GM19463 (cell line): ENCODE results near the gene SEC14L5.

Experiments used
- ATAC-seq: cut with Tn5 transposase; IDR thresholded peaks from one replicate; pipeline ENCODE4 v1.9.1; 2021; ENCODE audit warnings: mild to moderate bottlenecking, moderate library complexity; ENCODE audit not compliant: unreplicated experiment

Gene SEC14L5

DNA sequence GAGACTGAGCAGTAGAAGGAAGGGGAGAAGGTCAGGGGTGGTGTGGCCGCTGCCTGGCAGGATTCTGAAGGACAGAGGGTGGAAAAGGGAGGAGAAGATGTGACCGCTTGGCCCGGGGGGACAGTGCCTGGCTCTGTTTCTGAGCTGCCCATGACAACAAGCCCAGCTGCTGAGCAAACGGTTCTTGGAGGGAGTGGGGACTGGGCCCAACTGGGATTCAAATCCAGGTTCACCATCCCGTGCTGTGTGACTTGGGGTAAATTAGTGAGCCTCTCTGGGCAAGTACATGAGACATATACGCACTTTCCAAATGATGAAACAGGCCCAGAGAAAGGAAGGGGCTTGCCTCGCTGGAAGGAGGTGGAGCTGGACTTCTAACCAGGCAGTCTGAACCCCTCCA, 23.3 kb downstream of the SEC14L5 start:
- no peak for ATAC-seq

DNA sequence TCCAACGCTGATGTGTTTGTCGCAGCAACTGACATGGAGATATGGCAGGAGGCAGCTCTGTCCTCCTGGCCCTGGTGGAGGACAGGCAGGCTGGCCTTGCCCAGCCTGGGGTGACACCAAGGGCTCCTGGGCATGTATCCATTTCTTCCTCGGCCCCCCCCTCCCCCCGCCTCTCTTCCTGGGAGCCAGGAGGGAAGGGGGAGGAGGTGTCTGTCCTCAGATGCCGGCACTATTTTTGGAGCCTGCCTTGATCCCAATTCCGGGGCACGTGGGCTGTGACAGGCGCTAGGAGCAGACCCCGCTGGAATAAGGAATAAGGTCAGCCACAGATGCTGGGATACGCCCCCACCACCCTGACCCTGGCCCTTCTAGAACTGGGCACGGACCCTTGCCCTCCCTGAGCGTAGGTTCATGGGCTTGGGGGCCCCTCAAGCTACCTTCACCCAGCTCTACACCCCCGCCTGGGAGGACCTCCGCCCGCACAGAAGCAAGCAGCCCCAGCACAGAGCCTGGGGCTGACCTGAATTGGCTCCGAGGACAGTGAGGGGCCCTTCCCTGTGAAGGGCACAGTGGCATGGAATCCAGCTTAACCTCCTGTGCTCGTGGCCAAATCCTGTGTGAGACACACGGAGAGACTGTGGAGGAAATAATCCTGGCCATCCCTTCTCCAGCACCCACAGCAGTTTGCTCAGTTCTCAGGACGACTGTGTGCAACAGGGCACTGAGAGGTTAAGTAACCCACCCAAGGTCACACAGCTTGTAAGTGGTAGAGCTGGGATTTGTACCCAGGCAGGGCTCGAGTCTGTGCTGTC, 24.1 kb downstream of the SEC14L5 start:
- ATAC-seq = no peak

DNA sequence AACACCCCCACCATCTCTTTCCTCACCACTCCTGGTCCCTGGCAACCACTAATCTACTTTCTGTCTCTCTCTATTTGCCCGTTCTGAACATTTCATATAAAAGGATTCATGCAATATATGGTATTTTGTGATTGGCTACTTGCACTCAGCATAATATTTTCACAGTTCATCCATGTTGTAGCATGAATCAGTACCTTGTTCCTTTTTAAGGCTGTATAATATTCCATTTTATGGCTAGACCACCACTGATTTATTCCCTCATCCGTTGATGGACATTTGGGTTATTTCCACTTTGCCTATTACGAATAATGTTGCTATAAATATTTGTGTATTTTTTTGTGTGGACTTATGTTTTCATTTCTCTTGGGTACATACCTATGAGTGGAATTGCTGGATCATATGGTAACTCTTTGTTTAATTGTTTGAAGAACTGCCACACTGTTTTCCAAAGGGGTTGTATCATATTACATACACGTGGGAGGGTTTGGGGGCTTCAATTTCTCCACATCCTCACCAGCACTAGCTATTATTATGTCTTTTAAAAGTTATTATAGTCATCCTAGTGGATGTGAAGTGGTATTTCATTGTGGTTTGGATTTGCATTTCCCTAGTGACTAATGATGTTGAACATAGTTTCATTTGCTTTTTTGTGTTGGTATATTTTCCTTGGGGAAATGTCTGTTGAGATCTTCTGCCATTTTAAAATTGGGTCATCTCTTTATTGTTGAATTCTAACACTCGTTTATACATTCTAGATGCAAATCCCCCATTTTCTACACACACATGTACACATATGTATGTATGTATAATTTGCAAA, 26.3 kb downstream of the SEC14L5 start:
- no peak for ATAC-seq

DNA sequence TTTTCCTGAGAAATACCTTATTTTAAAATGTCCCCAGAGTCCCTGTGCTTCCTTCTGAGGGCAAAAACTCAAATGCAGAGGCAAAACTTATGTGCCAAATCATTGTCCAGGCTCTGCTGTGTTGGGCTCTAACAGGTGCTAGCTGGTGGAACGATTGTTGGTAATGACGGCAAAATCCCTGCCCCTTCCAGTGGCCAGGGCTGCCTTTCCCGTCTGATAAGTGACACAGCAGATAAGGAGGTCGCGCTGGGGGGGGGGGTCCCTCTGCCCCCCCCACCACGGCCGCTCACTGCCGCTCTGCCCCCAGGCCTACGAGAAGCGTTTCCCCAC, 29.1 kb downstream of the SEC14L5 start:
- ATAC-seq = no peak

DNA sequence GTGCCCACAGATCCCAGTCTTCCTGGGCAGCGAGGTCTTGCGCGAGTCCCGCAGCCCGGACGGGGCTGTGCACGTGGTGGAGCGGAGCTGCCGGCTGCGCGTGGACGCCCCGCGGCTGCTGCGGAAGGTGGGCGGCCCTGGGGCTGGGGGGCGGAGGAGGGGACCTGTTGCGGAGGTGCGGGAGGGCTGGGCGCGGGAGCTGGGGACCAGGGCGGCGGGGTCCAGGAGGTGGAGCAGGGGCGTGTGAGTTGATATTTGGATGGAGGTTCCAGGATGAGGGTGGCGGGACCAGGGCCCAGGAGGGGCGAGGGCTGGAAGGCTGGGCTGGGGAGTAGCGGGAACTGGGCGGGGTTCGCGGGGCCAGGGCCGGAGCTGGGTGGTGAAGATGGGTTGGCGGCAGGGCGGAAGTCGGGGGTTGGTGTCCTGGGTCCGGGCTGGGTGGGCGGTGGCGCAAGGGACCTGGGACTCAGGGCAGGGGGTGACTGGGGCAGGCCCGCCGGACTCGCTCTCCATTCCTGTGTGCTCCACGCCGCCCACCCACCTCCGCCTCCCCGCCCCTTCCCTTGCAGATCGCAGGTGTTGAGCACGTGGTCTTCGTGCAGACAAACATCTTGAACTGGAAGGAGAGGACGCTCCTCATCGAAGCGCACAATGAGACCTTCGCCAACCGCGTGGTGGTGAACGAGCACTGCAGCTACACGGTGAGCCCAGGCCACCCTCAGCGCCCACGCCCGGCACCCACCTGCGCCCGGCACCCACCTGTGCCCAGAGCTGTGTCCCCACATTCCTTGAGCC, 29.6 kb downstream of the SEC14L5 start:
- ATAC-seq = no peak

DNA sequence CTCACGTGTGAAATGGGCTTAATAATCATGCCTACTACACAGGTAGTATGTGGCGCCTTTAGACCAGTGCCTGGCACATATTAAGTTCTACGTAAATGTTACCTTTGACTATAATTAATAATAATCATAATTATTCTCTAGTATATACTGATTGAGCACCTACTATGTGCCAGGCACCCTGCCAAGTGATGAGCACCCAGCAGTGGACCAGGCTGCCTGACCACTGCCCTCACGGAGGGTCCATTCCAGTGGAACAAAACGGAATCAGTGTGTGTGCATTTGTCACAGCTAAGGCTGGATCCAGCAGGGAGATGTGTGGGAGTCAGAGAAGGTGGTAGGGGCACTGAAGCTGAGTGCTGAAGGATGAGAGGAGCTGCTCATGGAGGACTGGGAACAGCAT, 30.5 kb downstream of the SEC14L5 start:
- ATAC-seq = no peak

DNA sequence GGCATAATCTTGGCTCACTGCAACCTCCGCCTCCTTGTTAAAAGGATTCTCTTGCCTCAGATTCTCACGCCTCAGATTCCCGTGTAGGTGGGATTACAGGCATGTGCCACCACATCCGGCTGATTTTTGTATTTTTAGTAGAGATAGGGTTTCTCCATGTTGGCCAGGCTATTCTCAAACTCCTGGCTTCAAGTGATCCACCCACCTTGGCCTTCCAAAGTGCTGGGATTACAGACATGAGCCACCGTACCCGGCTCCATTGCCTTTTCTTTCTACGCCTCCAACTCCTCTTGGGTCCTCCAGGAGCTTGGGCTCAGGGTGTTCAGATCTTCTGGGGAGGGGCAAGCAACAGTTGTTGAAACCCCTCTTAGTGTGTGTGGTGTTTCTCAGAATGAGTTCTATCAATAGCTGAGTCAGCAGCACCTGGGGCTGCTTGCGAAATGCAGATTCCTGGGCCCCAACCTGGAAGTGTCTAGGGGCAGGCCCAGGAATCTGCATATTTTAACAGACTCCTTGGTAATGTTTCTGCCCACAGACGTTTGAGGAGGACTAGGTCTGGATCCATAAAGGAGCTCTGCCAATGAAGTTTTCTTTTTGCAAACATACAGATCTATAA, 31.4 kb downstream of the SEC14L5 start:
- no peak for ATAC-seq

DNA sequence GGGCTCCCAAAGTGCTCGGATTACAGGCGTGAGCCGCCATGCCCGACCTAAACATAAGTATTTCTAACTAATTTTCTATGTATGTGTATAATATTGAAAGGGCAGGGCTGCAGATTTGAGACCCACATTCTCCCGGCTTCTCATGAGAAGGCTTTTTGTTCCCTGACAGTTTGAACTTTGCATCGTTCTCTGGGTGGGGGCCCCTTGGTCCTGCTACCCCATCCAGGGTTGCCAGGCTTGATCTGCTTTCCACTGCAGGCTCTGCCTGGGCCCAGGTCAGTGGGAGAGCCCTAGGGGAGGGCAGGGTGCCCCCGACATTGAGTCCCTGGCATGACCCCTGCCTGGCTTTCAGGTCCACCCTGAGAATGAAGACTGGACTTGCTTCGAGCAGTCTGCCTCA, 32.3 kb downstream of the SEC14L5 start:
- no peak for ATAC-seq

DNA sequence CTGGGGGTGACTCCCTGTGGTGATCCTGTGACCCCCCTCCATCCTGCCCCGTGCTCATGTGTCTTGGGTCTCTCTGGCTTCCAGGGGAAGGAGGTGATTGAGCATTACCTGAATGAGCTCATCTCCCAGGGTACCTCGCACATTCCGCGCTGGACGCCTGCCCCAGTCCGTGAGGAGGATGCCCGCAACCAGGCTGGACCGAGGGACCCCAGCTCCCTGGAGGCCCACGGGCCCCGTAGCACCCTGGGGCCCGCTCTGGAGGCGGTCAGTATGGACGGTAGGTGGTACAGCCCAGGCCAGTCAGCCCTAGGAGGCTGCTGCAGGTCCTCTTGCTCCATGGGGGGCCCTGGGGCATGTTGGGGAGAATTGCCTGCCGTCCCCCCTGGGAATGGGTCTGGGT, 33.6 kb downstream of the SEC14L5 start:
- no peak for ATAC-seq

DNA sequence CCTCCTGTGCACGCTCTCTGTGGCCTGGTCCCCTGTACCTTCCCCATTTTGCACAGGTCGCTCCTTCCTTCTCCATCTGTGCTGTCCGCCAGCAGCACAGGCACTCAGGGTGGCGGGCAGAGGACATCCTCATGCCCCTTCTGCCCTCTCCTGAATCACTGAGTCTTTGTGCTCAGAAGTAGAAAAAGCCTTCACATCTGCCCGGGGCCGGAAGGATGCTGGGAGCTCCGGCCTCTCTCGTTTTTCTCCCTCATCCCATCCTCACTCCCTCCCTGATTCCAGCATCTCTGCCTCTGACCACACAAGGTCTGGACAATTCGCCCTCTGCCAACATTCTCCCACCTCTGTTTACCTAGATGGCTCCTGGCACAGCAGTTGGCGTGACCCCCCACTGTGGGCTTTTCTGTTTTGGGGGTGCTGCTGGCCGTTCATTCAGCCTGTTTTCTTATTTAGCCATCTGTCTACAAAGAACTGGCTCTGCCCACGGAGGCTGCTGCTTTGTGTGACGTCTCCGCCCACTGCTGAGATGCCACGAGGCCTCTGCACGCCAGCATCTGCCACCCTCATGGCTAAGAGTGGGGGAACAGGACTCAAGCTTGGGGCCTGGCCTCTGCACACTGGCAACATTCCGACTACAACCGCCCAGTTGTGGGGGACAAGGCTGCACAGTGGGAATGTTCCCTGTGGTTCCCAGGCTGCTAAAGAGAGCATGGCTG, 36.7 kb downstream of the SEC14L5 start:
- no peak for ATAC-seq

DNA sequence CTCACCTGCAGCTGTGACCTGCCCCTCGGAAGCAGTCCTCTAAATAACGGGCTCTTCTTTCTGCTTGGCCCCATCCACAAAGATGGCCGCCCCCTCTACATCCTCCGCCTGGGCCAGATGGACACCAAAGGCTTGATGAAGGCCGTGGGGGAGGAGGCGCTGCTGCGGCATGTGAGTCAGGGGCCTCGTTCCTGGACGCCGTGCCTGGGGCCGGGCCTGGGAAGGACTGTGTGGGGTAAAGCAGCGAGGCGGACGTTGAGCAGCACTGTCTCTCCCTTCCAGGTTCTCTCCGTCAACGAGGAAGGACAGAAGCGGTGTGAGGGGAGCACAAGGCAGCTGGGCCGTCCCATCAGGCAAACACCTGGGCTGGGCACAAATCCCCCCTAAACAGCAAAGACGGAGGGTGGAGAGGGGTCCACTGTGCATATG, 42.5 kb downstream of the SEC14L5 start:
- ATAC-seq = no peak

DNA sequence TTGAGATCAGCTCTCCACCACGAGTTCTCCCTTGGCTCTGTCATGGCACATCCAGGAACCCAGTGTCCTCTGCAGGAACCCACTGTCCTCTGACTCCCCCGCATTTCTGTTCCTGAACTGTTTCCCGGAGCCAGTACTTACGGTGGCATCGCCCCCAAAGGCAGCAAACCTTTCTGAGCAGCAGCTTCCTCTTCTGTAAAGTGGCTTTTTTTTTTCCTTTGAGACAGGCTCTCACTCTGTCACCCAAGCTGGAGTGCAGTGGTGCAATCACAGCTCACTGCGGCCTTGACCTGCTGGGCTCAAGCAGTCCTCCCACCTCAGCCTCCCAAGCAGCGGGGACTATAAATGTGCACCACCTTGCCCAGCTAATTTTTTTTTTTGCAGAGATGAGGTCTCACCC, 43.4 kb downstream of the SEC14L5 start:
- ATAC-seq = no peak

DNA sequence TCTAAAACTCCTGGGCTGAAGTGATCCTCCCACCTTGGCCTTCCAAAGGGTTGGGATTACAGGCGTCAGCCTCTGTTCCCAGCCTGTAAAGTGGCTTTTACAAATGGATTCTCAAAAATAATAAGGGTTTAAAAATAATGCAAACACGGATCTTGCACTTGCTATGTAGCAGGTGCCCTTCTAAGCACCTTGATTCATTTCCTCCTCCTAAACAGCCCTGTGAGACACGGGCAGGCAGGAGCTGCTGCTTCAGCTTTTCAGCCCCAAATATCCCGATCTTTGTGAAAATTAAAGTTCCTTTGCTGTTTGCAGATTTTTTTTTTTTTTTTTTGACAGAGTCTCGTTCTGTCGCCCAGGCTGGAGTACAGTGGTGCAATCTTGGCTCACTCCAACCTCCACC, 43.9 kb downstream of the SEC14L5 start:
- no peak for ATAC-seq

DNA sequence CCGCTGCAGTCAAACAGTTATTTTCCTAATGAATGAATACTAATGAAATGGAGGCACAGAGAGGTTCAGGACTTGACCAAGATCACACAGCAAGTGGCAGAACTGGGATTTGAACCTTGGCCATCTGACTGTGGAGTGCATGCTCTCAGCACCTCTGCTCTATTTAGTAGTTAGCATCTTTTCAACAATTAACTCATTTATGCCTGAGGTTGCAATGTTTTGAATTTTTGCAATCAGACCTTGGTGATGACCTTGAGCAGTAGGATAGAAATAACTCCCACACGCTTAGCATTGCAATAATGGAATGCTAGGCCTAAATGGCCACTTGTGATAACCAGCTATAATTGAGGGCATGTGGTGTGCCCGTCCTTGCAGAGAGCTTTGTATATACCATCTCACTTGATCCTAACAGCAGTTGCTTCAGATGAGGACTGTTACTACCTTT, 44.6 kb downstream of the SEC14L5 start:
- no peak for ATAC-seq

DNA sequence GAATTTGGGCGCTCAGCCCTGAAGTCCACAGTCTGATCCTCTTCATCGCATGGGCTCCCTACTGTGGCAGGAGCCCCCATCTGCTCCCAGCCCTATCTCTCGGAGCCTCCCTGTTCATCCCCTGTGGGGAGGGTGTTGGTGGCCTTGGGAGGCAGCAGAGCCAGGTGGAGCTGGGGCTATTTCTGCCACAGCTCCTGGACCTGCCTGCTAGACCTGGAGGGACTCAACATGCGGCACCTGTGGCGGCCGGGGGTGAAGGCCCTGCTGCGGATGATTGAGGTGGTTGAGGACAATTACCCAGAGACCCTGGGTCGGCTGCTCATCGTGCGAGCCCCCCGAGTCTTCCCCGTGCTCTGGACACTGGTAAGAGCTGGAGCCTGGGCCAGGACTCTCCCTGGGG, 45.1 kb downstream of the SEC14L5 start:
- ATAC-seq = no peak

DNA sequence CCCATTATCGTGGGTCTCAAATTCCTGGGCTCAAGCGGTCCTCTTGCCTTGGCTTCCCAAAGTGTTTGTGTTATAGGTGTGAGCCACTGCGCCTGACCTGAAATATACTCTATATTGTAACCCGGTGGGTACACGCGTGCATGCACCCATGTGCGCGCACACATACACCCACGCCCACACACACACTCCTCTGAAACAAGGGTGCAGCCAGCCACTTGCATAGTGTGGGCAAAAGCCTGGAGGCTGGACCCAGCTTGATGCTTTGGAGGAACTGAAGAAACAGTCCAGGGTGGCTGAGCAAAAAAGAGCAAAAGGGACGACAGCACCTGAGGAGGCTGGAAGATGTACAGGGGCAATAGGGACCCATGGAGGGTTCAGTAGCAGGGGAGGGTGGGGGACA, 45.7 kb downstream of the SEC14L5 start:
- ATAC-seq = no peak

DNA sequence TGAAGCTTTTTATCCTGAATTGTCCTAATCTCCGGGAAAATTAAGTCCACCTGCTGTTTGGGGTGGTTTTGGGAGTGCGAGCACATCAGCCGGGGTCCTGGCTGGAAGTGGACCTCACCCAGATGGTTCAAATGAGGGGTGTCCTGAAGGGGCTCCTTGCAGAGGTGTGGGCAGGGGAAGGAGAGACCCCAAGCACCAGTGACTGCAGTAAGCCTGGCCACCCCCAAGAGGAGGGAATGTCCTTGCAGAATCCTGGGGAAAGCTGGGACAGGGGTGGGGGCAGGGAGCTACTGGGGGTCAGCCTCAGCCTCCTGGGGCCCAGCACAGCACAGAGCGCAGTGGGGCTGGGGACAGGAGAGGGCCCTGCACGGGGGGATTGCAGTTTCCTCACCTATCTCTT, 46.2 kb downstream of the SEC14L5 start:
- no peak for ATAC-seq

DNA sequence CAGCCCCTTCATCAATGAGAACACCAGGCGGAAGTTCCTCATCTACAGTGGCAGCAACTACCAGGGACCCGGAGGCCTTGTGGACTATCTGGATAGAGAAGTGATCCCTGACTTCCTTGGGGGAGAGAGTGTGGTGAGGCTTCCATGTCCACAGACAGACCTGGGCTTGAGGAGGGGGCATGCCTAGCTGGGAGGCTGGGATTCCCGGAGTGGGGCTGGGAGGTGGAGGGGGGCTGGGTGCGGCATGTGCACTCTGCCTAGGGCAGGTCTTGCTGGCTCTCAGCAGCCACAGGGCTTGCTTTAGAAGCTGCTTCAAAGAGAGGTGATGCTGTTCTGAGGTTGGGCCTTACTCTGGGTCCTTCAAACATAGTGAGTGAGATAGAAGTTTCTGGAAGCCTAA, 47.8 kb downstream of the SEC14L5 start:
- ATAC-seq = no peak

DNA sequence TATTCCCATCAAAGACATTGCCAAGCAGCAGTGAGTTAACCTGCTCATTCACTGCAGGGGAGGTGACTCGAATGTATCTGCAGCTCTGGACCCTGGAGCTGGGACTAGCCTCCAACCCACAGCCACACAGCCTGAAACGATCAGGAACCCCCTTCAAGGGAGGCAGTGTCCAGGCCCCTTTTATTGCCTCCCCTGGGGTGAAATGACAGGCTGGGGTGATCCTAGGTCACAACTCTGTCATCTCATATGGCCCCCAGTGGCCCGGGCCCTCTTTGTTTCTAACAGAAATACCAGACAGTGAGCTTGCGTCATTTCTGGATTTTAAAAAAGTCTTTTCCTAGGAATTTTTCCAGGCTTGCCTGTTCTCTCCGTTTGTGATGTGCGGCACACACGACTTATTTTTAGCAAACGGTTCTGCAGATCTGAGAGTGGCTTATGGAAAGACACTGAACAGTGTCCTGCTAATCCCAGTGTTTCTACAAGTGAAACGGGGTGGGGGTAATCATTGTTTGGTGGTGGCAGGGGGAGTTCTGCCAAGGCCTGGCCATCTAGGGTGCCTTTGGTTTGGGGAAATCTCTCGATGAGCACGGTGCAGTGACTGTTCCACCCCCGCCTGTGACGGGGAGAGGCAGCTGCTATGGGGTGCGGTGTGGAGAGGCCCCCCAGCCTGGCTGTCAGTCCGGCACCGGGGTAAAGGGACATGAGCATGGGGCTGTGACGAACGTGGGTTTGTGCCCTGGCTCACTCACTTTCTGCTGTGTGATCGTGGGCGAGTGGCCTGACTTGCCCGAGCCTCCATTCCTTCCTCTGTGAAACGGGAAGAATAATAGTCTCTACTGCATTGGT, 48.4 kb downstream of the SEC14L5 start:
- ATAC-seq = no peak

DNA sequence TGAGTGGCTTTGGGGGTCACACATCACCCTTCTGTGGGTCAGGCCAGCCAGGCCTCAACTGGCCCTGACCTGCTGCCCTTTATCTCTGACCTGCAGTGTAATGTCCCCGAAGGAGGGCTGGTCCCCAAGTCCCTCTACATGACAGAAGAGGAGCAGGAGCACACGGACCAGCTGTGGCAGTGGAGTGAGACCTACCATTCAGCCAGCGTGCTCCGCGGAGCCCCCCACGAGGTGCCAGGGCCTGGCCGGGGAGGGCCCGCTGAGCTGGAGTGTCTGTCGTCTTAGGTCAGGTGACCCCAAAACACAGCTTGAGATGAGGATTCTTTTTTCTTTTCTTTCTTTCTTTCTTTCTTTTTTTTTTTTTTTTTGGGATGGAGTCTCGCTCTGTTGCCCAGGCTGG, 49.1 kb downstream of the SEC14L5 start:
- no peak for ATAC-seq
